ENCODE results near the gene CCDC18. TPM values are rescaled to one million over a fixed set of nuclear protein-coding genes. Genes with fewer than 3 reads are reported as not detected.

CCDC18 gene
- total RNA-seq, 1 experiment from 2014 or later, result 18.1 TPM

- BruUV-seq (replicated peaks), result no TSS peak
- POLR2A ChIA-PET, result no interaction called here
- RAD21 ChIA-PET (ENCODE audit: low non-redundant PET in 1 of 2, low total read pairs in 2 of 2, uncharacterized antibody in 2 of 2, unreplicated experiment in 2 of 2), result no interaction called here
Observed at GRCh38 chr1:93322349-93322748, 141.8 kb downstream of the CCDC18 start.

GRCh38 chr1:93323185-93323820 is 142.8 kb downstream of the CCDC18 start:
- intact Hi-C loops (cut with micrococcal nuclease), result no loop called here
- no peaks in the 10 kb centered on the region for H4K20me1 ChIP-seq (ENCODE audit: insufficient read depth)
- H2AFZ ChIP-seq (ENCODE audit: low read depth, low read length, poor library complexity, severe bottlenecking), result no peak overlapping the region
- no peaks in the 10 kb centered on the region for H3K36me3 ChIP-seq (ENCODE audit: control insufficient read depth in 1 of 2, insufficient read depth in 2 of 2, low read length in 2 of 2)
- no peaks in the 10 kb centered on the region for H3K9me2 ChIP-seq (ENCODE audit: insufficient read depth)
- CTCF ChIA-PET, result no interaction called here
- peaks cover 4 to 17% of the 10 kb centered on the region in 2 experiments; a peak in 3 of 4 replicates for H3K4me1 ChIP-seq (ENCODE audit: control insufficient read depth in 1 of 2, insufficient read depth in 2 of 2, low read length in 2 of 2)
- POLR2A ChIA-PET, result interaction anchor here (0.5 kb wide), 1 partner anchor 22 kb away, joined by 4 read pairs; the partner anchor contains the start of gene DR1
- no peaks in the 10 kb centered on the region for H3K27me3 ChIP-seq (ENCODE audit: insufficient read depth, low read length)
- ATAC-seq (no peak), DNase-seq (ENCODE audit: low read depth, low spot score) (no peak)
- RAD21 ChIA-PET (ENCODE audit: low non-redundant PET in 1 of 2, low total read pairs in 2 of 2, uncharacterized antibody in 2 of 2, unreplicated experiment in 2 of 2), result no interaction called here
- no peak overlapping the region for H3K4me2 ChIP-seq (ENCODE audit: low read length)
- no peaks in the 10 kb centered on the region for H3K9me3 ChIP-seq (ENCODE audit: control insufficient read depth in 1 of 2, insufficient read depth in 1 of 2, low read depth in 1 of 2, low read length in 2 of 2)
- no peak overlapping the region for H3K27ac ChIP-seq (ENCODE audit: low read depth, low read length)
- BruUV-seq (replicated peaks), result no TSS peak
- H3K4me3 ChIP-seq (replicated peaks in 1 of 2; ENCODE audit: low read depth in 1 of 2, low read length in 2 of 2), result no peak overlapping the region
- H3K79me2 ChIP-seq (ENCODE audit: insufficient read depth, low read length), result no peaks in the 10 kb centered on the region
- no peak overlapping the region for H3K9ac ChIP-seq (ENCODE audit: low read length)
- no peak for TF ChIP-seq REST (IDR thresholded peaks at IDR 0.05; ENCODE audit: low read depth)
- no peak for TF ChIP-seq POLR2AphosphoS5 (IDR thresholded peaks at IDR 0.05; ENCODE audit: low read depth, low read length)
- no peak for TF ChIP-seq CTCF (IDR thresholded peaks at IDR 0.05 in 2 of 3, conservative IDR thresholded peaks at IDR 0.05 in 1 of 3; ENCODE audit: borderline replicate concordance in 1 of 3, insufficient read depth in 1 of 3, low read depth in 2 of 3, low read length in 2 of 3)
- TF ChIP-seq SP1 (IDR thresholded peaks at IDR 0.05; ENCODE audit: low read depth), result no peak
- no peak for TF ChIP-seq TCF7L2 (IDR thresholded peaks at IDR 0.05; ENCODE audit: borderline replicate concordance, extremely low read depth, insufficient read depth, insufficient read length)
- TF ChIP-seq ELF1 (IDR thresholded peaks at IDR 0.05; ENCODE audit: borderline replicate concordance, low read depth), result no peak
- no peak for TF ChIP-seq ATF3 (IDR thresholded peaks at IDR 0.05)
- no peak for TF ChIP-seq JUND (IDR thresholded peaks at IDR 0.05)
- no peak for TF ChIP-seq EGR1 (IDR thresholded peaks at IDR 0.05; ENCODE audit: low read depth)
- no peak for TF ChIP-seq ZFX (IDR thresholded peaks at IDR 0.05)
- no peak for TF ChIP-seq ZNF274 (IDR thresholded peaks at IDR 0.05; ENCODE audit: low read depth, low read length)

More at GRCh38 chr1:93322349-93322748, 141.8 kb downstream of the CCDC18 start:
- Histone ChIP-seq H3K36me3 (ENCODE audit: control insufficient read depth in 1 of 2, insufficient read depth in 2 of 2, low read length in 2 of 2) (no peaks in the 10 kb centered on the region), H3K4me1 (ENCODE audit: control insufficient read depth in 1 of 2, insufficient read depth in 2 of 2, low read length in 2 of 2) (peaks cover 4 to 17% of the 10 kb centered on the region in 2 experiments; a peak in 3 of 4 replicates), H3K4me3 (replicated peaks in 1 of 2; ENCODE audit: low read depth in 1 of 2, low read length in 2 of 2) (no peak overlapping the region), H3K9ac (ENCODE audit: low read length) (no peak overlapping the region), H2AFZ (ENCODE audit: low read depth, low read length, poor library complexity, severe bottlenecking) (no peak overlapping the region), H3K27me3 (ENCODE audit: insufficient read depth, low read length) (no peaks in the 10 kb centered on the region), H3K9me3 (ENCODE audit: control insufficient read depth in 1 of 2, insufficient read depth in 1 of 2, low read depth in 1 of 2, low read length in 2 of 2) (no peaks in the 10 kb centered on the region), H4K20me1 (ENCODE audit: insufficient read depth) (no peaks in the 10 kb centered on the region), H3K9me2 (ENCODE audit: insufficient read depth) (no peaks in the 10 kb centered on the region), H3K27ac (ENCODE audit: low read depth, low read length) (no peak overlapping the region), H3K79me2 (ENCODE audit: insufficient read depth, low read length) (no peaks in the 10 kb centered on the region), H3K4me2 (ENCODE audit: low read length) (no peak overlapping the region)
- CTCF ChIA-PET, result no interaction called here
- no peak for TF ChIP-seq ZNF274 (IDR thresholded peaks at IDR 0.05; ENCODE audit: low read depth, low read length)
- TF ChIP-seq SP1 (IDR thresholded peaks at IDR 0.05; ENCODE audit: low read depth), result no peak
- no peak for TF ChIP-seq POLR2A (IDR thresholded peaks at IDR 0.05; ENCODE audit: borderline replicate concordance, extremely low read depth, insufficient read depth, insufficient read length)
- no peak for TF ChIP-seq JUND (IDR thresholded peaks at IDR 0.05)
- TF ChIP-seq ATF3 (IDR thresholded peaks at IDR 0.05), result no peak
- TF ChIP-seq CBX3 (IDR thresholded peaks at IDR 0.05; ENCODE audit: low read depth), result no peak
- intact Hi-C loops (cut with micrococcal nuclease), result no loop called here
- no peak for DNase-seq (ENCODE audit: low read depth, low spot score)
- no peak for ATAC-seq

All from HCT116 (cell line).